Activated CD8-positive, alpha-beta memory T cell treated with anti-CD3 and anti-CD28 coated beads, Interleukin-2, amount 50 U/mL, for 4 hours (primary cell): Measurements from ENCODE around the gene MPHOSPH8.
"Not testable (repeated sequence)": the region's sequence is repeated elsewhere in the genome, so short reads cannot be mapped to it uniquely, and the experiment has no call there.

ENCODE experiments used
- DNase-seq: peaks from one replicate; pipeline ENCODE4 v3.0.0-alpha.2; 2020

MPHOSPH8 gene

GRCh38 chr13:19685034-19685433 lies 51.6 kb downstream of the MPHOSPH8 start:
- no peak for DNase-seq

GRCh38 chr13:19685437-19685836 lies 52.0 kb downstream of the MPHOSPH8 start:
- no peak for DNase-seq

- not testable (repeated sequence) for DNase-seq
Observed at GRCh38 chr13:19691447-19691846, 58.0 kb downstream of the MPHOSPH8 start.

- no peak for DNase-seq
Observed at GRCh38 chr13:19695428-19695827, 62.0 kb downstream of the MPHOSPH8 start.

GRCh38 chr13:19695829-19696228 lies 62.4 kb downstream of the MPHOSPH8 start:
- DNase-seq: no peak

GRCh38 chr13:19700963-19701362 lies 67.5 kb downstream of the MPHOSPH8 start:
- not testable (repeated sequence) for DNase-seq

GRCh38 chr13:19701619-19702018 lies 68.2 kb downstream of the MPHOSPH8 start:
- not testable (repeated sequence) for DNase-seq

- not testable (repeated sequence) for DNase-seq
Observed at GRCh38 chr13:19704256-19704655, 70.8 kb downstream of the MPHOSPH8 start.

- DNase-seq: not testable (repeated sequence)
Observed at GRCh38 chr13:19709039-19709438, 75.6 kb downstream of the MPHOSPH8 start.

- DNase-seq: not testable (repeated sequence)
Observed at GRCh38 chr13:19709782-19710181, 76.3 kb downstream of the MPHOSPH8 start.

- DNase-seq: no peak
Observed at GRCh38 chr13:19713186-19713965, 79.9 kb downstream of the MPHOSPH8 start.

- DNase-seq: no peak
Observed at GRCh38 chr13:19720039-19720438, 86.6 kb downstream of the MPHOSPH8 start.
